Measurements from ENCODE around the gene CCHCR1. TPM values are rescaled to one million over a fixed set of nuclear protein-coding genes. Genes with fewer than 3 reads are reported as not detected.

Gene CCHCR1
- total RNA-seq, 3 donors from 2014 or later: 10.9 to 17.1 (median 17.0) TPM

DNA sequence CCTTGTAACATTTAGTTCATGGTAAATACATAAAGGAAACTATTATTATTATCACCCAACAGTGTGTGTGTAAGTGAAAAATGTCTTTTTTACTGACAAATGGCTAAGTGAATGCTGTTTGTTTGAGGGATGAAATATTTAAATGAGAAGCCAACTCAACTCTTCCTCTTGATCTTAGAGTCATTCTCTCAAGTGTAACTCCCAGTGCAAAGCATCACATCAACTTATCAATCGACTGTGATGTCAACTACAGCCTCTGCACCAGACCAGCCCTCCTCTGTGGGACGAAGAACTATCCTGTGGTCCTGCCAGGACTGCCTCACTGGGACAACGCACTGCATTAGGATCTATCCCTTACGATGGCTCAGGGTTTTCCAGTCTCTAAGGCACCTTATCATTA, 50.5 kb downstream of the CCHCR1 start:
- H3K27me3 ChIP-seq: no peaks in the 10 kb centered on the region
- no peaks in the 10 kb centered on the region for H3K36me3 ChIP-seq
- TF ChIP-seq POLR2AphosphoS5 (IDR thresholded peaks at IDR 0.05): no peak
- no peak for TF ChIP-seq POLR2A (IDR thresholded peaks at IDR 0.05)
- TF ChIP-seq, protein P1, sequence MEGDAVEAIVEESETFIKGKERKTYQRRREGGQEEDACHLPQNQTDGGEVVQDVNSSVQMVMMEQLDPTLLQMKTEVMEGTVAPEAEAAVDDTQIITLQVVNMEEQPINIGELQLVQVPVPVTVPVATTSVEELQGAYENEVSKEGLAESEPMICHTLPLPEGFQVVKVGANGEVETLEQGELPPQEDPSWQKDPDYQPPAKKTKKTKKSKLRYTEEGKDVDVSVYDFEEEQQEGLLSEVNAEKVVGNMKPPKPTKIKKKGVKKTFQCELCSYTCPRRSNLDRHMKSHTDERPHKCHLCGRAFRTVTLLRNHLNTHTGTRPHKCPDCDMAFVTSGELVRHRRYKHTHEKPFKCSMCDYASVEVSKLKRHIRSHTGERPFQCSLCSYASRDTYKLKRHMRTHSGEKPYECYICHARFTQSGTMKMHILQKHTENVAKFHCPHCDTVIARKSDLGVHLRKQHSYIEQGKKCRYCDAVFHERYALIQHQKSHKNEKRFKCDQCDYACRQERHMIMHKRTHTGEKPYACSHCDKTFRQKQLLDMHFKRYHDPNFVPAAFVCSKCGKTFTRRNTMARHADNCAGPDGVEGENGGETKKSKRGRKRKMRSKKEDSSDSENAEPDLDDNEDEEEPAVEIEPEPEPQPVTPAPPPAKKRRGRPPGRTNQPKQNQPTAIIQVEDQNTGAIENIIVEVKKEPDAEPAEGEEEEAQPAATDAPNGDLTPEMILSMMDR (IDR thresholded peaks at IDR 0.05): no peak
- DNase-seq (ENCODE audit: low spot score in 2 of 2): no peak
- no peak overlapping the region for H3K4me3 ChIP-seq
- no peaks in the 10 kb centered on the region for H3K4me1 ChIP-seq
- H3K27ac ChIP-seq: no peak overlapping the region
- intact Hi-C loops (cut with DNase I; ENCODE audit: low total_unique reads): no loop called here
- H3K9me3 ChIP-seq: no peaks in the 10 kb centered on the region

DNA sequence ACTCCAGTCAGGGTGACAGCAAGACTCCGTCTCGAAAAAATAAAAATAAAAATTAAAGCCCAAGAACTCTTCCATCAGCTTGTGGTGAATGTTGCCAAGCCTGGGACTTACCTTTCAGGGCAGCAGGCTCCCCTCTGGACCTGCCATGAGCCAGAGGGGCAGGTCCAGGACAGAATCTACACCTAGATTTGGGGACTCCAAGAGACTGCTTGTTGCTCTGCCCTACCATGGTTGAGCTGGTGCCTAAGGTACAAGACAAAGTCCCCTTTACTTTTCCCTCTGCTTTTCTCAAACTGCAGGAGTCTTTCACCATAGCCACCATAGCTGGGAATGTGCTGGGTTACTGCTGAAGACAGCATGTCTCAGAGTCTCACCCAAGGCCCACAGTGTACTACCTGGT, 54.5 kb downstream of the CCHCR1 start:
- no peak for DNase-seq (ENCODE audit: low spot score in 2 of 2)
- TF ChIP-seq POLR2A (IDR thresholded peaks at IDR 0.05) (no peak), POLR2AphosphoS5 (IDR thresholded peaks at IDR 0.05) (no peak)
- TF ChIP-seq, protein P1 (IDR thresholded peaks at IDR 0.05): no peak
- no peak overlapping the region for H3K4me3 ChIP-seq
- H3K4me1 ChIP-seq: no peaks in the 10 kb centered on the region
- H3K9me3 ChIP-seq: no peaks in the 10 kb centered on the region
- intact Hi-C loops (cut with DNase I; ENCODE audit: low total_unique reads): no loop called here
- no peaks in the 10 kb centered on the region for H3K27me3 ChIP-seq
- H3K36me3 ChIP-seq: no peaks in the 10 kb centered on the region
- H3K27ac ChIP-seq: peak overlapping the region in 1 of 2 donors; percentile 42

DNA sequence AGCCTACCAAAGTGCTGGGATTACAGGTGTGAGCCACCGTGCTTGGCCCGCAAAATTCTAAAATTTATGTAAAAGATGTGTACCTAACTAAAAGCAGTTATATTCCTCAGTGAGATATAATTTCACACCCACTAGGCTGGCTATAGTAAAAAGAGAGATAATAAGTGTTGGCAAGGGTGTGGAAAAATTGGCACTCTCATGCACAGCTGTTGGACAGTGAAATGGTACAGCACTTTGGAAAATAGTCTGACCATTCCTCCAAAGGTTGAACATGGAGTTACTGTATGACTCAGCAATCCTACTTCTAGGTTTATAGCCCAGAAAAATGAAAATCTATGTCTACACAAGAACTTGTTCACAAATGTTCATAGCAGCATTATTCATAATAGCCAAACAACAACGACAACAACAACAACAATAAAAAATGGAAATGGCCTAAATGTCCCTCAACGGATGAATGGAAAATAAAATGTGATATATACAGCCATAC, 59.1 kb downstream of the CCHCR1 start:
- DNase-seq (ENCODE audit: low spot score in 2 of 2): no peak
- no peaks in the 10 kb centered on the region for H3K36me3 ChIP-seq
- no peaks in the 10 kb centered on the region for H3K9me3 ChIP-seq
- peaks cover 0 to 4% of the 10 kb centered on the region in 2 donors for H3K4me1 ChIP-seq
- H3K27me3 ChIP-seq: no peaks in the 10 kb centered on the region
- no peak overlapping the region for H3K27ac ChIP-seq
- intact Hi-C loops (cut with DNase I; ENCODE audit: low total_unique reads): no loop called here
- TF ChIP-seq, protein P1 (IDR thresholded peaks at IDR 0.05): no peak
- no peak for TF ChIP-seq POLR2AphosphoS5 (IDR thresholded peaks at IDR 0.05)
- H3K4me3 ChIP-seq: no peak overlapping the region

DNA sequence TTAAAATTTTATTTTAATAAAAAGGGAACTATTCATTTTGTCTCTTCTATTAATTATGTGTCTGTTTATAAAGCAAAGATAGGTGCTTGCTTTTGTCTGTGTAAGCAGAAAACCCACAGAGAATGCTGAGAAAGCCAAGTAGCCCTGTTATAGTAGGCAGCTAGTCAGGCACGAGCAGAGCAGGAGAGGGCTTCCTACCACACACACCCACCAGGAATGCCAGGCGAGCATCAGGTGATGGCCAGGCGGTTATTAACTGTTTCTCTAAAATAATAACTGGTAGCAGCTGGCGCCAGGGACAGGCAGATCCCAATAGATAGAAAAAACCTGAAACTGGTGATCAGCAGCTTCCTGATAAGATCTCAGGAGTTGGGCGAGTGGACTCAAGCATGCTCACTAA, 60.9 kb downstream of the CCHCR1 start:
- H3K27ac ChIP-seq: no peak overlapping the region
- H3K36me3 ChIP-seq: no peaks in the 10 kb centered on the region
- H3K4me1 ChIP-seq: peaks cover 0 to 4% of the 10 kb centered on the region in 2 donors
- no peaks in the 10 kb centered on the region for H3K9me3 ChIP-seq
- intact Hi-C loops (cut with DNase I; ENCODE audit: low total_unique reads): no loop called here
- no peak for TF ChIP-seq POLR2AphosphoS5 (IDR thresholded peaks at IDR 0.05)
- TF ChIP-seq, protein P1 (IDR thresholded peaks at IDR 0.05): no peak
- no peak for TF ChIP-seq POLR2A (IDR thresholded peaks at IDR 0.05)
- no peaks in the 10 kb centered on the region for H3K27me3 ChIP-seq
- no peak for DNase-seq (ENCODE audit: low spot score in 2 of 2)
- H3K4me3 ChIP-seq: no peak overlapping the region

DNA sequence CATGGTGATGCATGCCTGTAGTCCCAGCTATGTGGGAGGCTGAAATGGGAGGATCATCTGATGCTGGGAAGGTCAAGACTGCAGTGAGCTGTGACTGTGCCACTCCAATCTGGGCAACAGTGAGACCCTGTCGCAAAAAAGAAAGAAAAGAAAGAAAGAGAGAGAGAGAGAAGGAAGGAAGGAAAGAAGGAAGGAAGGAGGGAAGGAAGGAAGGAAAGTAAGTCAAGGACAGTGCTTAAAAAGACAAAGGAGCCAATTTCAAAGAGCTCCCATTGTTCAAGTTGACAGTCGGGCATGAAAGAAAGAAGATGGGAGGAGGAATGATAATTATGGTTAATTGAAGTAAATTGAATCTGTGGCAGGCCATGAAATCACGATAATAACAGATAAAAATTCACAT, 61.4 kb downstream of the CCHCR1 start:
- no peak for DNase-seq (ENCODE audit: low spot score in 2 of 2)
- Histone ChIP-seq H3K4me1 (peaks cover 0 to 4% of the 10 kb centered on the region in 2 donors), H3K36me3 (no peaks in the 10 kb centered on the region), H3K27me3 (no peaks in the 10 kb centered on the region), H3K9me3 (no peaks in the 10 kb centered on the region), H3K27ac (no peak overlapping the region), H3K4me3 (no peak overlapping the region)
- TF ChIP-seq POLR2AphosphoS5 (IDR thresholded peaks at IDR 0.05): no peak
- no peak for TF ChIP-seq POLR2A (IDR thresholded peaks at IDR 0.05)
- TF ChIP-seq, protein P1 (IDR thresholded peaks at IDR 0.05): no peak
- intact Hi-C loops (cut with DNase I; ENCODE audit: low total_unique reads): no loop called here
